DND-41 (cell line): ENCODE data around the gene SIPA1L3.

Source experiments
- ATAC-seq: fragments of 200-7000 bp; cut with Tn5 transposase; 3 replicates; pipeline ENCODE4 v1.9.1; 2021; ENCODE audit warnings: low read depth; ENCODE audit not compliant: insufficient read depth
- DNase-seq: peaks from one replicate; pipeline ENCODE4 v3.0.0-alpha.2; 2020
- H2AFZ ChIP-seq: 2 replicates; pipeline ENCODE4 v1.6.0; 2012; ENCODE audit warnings: low read depth, low read length
- H3K27ac ChIP-seq: 2 replicates; pipeline ENCODE4 v1.5.1; 2012; ENCODE audit warnings: low read length, inconsistent platforms
- H3K27me3 ChIP-seq: fragments of 200-600 bp; sonication (generic); 2 replicates; pipeline ENCODE4 v1.6.0; 2012; ENCODE audit warnings: low read length, mild to moderate bottlenecking, inconsistent platforms; ENCODE audit not compliant: insufficient read depth, poor library complexity
- H3K36me3 ChIP-seq: 2 replicates; pipeline ENCODE4 v1.5.1; 2012; ENCODE audit warnings: low read length, inconsistent platforms; ENCODE audit not compliant: insufficient read depth
- H3K4me1 ChIP-seq: 2 replicates; pipeline ENCODE4 v1.5.1; 2012; ENCODE audit warnings: mild to moderate bottlenecking, low read length; ENCODE audit not compliant: insufficient read depth
- H3K4me2 ChIP-seq: 2 replicates; pipeline ENCODE4 v1.6.0; 2012; ENCODE audit warnings: mild to moderate bottlenecking, moderate library complexity, low read length, inconsistent platforms; ENCODE audit not compliant: insufficient read depth
- H3K4me3 ChIP-seq, 2 experiments: fragments of 200-600 bp in 1 of 2; shearing (Covaris generic) in 1 of 2; 2 replicates each; pipeline ENCODE4 v1.5.1; 2012 to 2016; ENCODE audit warnings: inconsistent platforms in 2 of 2, low read length in 2 of 2, mild to moderate bottlenecking in 2 of 2, low read depth in 1 of 2, moderate library complexity in 1 of 2
- H3K79me2 ChIP-seq: 2 replicates; pipeline ENCODE4 v1.6.0; 2012; ENCODE audit warnings: low read length, inconsistent platforms; ENCODE audit not compliant: insufficient read depth
- H3K9ac ChIP-seq: 2 replicates; pipeline ENCODE4 v1.6.0; 2012; ENCODE audit warnings: low read depth, mild to moderate bottlenecking, inconsistent platforms, low read length, moderate library complexity
- H3K9me3 ChIP-seq: 2 replicates; pipeline ENCODE4 v1.5.1; 2012; ENCODE audit warnings: low read length, moderate library complexity, mild to moderate bottlenecking, inconsistent platforms; ENCODE audit not compliant: insufficient read depth, severe bottlenecking
- H4K20me1 ChIP-seq: 2 replicates; pipeline ENCODE4 v1.6.0; 2012; ENCODE audit warnings: low read length; ENCODE audit not compliant: insufficient read depth
- CTCF ChIP-seq: IDR thresholded peaks from 2 replicates; pipeline ENCODE4 v1.5.1; 2012; ENCODE audit warnings: borderline replicate concordance, low read length, moderate library complexity, mild to moderate bottlenecking; ENCODE audit not compliant: poor library complexity, severe bottlenecking; ENCODE audit errors: extremely low read depth
- EZH2 ChIP-seq: IDR thresholded peaks from 3 replicates; pipeline ENCODE4 v1.6.1; 2012; ENCODE audit warnings: borderline replicate concordance, low read depth, mild to moderate bottlenecking, moderate library complexity, low read length, inconsistent platforms; ENCODE audit not compliant: severe bottlenecking

SIPA1L3 gene

GRCh38 chr19:38172001-38172400 lies 265.0 kb downstream of the SIPA1L3 start:
- H3K4me2 ChIP-seq = no peak overlapping the region
- 0 out of 2 replicates have a peak, but pooled peaks cover 6% of the 10 kb centered on the region for H3K36me3 ChIP-seq
- TF ChIP-seq CTCF (no peak), EZH2 (no peak)
- H3K4me3 ChIP-seq = no peak overlapping the region
- H3K9ac ChIP-seq = no peak overlapping the region
- 0 out of 2 replicates have a peak, but pooled peaks cover 3% of the 10 kb centered on the region for H4K20me1 ChIP-seq
- no peak for DNase-seq
- no peaks in the 10 kb centered on the region for H3K4me1 ChIP-seq
- H3K79me2 ChIP-seq = no peaks in the 10 kb centered on the region
- H3K27me3 ChIP-seq = no peaks in the 10 kb centered on the region
- no peak overlapping the region for H3K27ac ChIP-seq
- H3K9me3 ChIP-seq = no peaks in the 10 kb centered on the region
- ATAC-seq = no peak
- no peak overlapping the region for H2AFZ ChIP-seq

GRCh38 chr19:38173291-38174041 lies 266.5 kb downstream of the SIPA1L3 start:
- H2AFZ ChIP-seq = no peak overlapping the region
- ATAC-seq (no peak), DNase-seq (no peak)

GRCh38 chr19:38175422-38175821 lies 268.4 kb downstream of the SIPA1L3 start:
- H4K20me1 ChIP-seq = 0 out of 2 replicates have a peak, but pooled peaks cover 2% of the 10 kb centered on the region
- no peak for TF ChIP-seq CTCF
- TF ChIP-seq EZH2 = no peak
- no peak overlapping the region for H2AFZ ChIP-seq
- H3K79me2 ChIP-seq = no peaks in the 10 kb centered on the region
- no peaks in the 10 kb centered on the region for H3K4me1 ChIP-seq
- peaks cover 10% of the 10 kb centered on the region for H3K9me3 ChIP-seq
- DNase-seq = no peak
- no peaks in the 10 kb centered on the region for H3K27me3 ChIP-seq
- ATAC-seq = no peak
- no peak overlapping the region for H3K9ac ChIP-seq
- no peak overlapping the region for H3K27ac ChIP-seq
- H3K36me3 ChIP-seq = peaks cover under 1% of the 10 kb centered on the region; the same call in 1 of the 2 replicates
- no peak overlapping the region for H3K4me3 ChIP-seq
- no peak overlapping the region for H3K4me2 ChIP-seq

More at GRCh38 chr19:38173291-38174041, 266.5 kb downstream of the SIPA1L3 start:
- Histone ChIP-seq H3K27ac (no peak overlapping the region), H4K20me1 (0 out of 2 replicates have a peak, but pooled peaks cover 3% of the 10 kb centered on the region), H3K36me3 (no peaks in the 10 kb centered on the region), H3K79me2 (no peaks in the 10 kb centered on the region), H3K4me3 (no peak overlapping the region), H3K27me3 (no peaks in the 10 kb centered on the region), H3K9me3 (no peaks in the 10 kb centered on the region), H3K4me2 (no peak overlapping the region), H3K9ac (no peak overlapping the region), H3K4me1 (no peaks in the 10 kb centered on the region)
- no peak for TF ChIP-seq EZH2
- no peak for TF ChIP-seq CTCF
